GM12891 (cell line): ENCODE measurements around the gene BNC2.

Source experiments
- PAX5 ChIP-seq: IDR thresholded peaks from 2 replicates; pipeline ENCODE4 v1.6.1; 2011; ENCODE audit warnings: low read length, moderate library complexity, mild to moderate bottlenecking; ENCODE audit not compliant: insufficient read depth, severe bottlenecking
- POLR2AphosphoS5 ChIP-seq: IDR thresholded peaks from 2 replicates; pipeline ENCODE4 v1.6.1; 2011; ENCODE audit warnings: low read depth, low read length, control low read depth

DNA sequence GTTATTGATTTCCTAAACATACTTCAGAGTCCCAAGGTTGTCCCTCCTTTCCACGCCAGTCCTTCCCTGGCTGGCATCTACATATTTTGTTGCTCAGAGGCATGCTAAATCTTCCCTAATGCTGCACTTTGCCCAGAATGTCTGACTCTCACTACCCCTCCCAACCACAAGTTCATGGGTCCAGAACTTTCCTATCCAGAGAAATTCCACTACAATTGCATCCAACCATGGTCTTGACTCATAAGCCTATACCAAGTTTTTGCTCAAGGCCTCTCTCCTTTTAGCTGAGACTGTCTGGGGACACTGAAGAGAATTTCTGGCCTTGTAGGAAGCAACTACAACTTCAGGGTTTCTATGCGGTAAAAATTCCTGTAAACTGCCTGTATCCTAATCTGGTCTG is 206.3 kb downstream of the BNC2 start:
- TF ChIP-seq POLR2AphosphoS5 (no peak), PAX5 (no peak)
